Stimulated activated CD4-positive, alpha-beta T cell treated with anti-CD3 and anti-CD28 coated beads, Interleukin-4, amount 100 ng/mL, for 1 hour (primary cell): ENCODE data around the gene KLK14.

ENCODE experiments used
- DNase-seq: peaks from one replicate; pipeline ENCODE4 v3.0.0-alpha.2; 2020

Gene KLK14, protein sequence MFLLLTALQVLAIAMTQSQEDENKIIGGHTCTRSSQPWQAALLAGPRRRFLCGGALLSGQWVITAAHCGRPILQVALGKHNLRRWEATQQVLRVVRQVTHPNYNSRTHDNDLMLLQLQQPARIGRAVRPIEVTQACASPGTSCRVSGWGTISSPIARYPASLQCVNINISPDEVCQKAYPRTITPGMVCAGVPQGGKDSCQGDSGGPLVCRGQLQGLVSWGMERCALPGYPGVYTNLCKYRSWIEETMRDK

DNA sequence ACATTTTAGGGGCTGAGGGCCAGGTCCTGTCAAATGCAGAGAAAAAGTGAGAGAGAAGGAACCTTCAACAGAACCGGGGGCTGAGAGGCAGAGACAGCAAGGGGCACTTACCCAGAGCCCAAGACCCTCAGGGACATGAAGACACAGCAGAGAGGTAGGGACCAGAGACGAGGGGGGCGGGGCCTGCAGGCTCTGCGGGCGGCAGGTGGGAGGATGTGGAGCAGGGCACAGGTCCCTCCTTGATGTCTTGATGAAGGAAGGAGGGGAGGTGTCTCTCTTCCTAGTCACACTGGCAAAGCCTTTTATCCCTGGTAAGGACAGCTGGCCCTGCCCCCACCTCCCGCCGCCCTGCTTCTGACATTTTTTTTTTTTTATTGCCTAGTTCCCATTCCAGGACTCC lies at the start of gene KLK14:
TSS of gene KLK14 (minus strand) at position 277 of the 400 bp plus-strand sequence. CDS start at position 4, 273 bp downstream.
- no peak for DNase-seq

DNA sequence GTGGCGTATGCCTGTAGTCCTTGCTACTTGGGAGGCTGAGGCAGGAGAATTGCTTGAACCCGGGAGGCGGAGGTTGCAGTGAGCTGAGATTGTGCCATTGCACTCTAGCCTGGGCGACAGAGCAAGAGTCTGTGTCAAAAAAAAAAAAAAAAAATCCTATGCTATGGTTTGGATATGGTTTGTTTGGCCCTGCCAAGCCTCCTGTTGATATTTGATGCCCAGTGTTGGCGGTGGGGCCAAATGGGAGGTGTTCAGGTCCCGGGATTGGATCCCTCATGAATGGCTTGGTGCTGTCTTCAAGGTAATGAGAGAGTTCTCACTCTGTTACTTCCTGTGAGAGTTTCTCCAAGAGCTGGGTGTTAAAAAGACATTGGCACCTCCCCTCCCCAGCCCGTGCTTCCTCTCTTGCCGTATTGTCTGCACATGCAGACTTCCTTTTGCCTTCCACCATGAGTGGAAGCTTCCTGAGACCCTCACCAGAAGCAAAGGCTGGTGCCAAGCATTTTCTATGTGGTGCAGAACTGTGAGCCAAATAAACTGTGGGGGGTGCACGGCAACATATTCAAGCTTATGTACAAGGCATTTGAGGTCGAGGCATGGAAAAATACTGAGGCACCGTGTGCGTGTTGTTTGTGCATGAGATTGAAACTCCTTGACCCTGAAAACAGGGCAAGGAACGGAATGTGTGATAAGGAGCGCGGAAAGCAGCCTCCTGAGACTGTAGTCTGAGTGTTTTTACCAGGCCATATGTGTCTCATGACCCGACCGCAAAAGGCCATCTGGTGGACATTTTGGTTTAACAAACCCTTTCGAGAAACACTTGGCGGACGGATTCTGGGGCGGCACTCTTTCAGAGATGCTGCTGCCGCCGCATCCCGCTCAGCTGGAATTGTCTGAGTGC lies 49.3 kb upstream of the KLK14 start:
- DNase-seq = no peak

DNA sequence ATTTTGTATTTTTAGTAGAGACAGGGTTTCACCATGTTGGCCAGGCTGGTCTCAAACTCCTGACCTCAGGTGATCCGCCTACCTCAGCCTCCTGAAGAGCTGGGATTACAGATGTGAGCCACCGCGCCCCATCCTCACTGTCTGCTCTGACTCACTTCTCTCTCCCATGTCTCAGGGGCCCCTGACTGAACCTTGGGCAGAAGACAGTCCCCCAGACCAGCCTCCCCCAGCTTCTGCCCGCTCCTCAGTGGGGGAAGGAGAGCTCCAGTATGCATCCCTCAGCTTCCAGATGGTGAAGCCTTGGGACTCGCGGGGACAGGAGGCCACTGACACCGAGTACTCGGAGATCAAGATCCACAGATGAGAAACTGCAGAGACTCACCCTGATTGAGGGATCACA lies 47.0 kb upstream of the KLK14 start:
- DNase-seq = no peak

DNA sequence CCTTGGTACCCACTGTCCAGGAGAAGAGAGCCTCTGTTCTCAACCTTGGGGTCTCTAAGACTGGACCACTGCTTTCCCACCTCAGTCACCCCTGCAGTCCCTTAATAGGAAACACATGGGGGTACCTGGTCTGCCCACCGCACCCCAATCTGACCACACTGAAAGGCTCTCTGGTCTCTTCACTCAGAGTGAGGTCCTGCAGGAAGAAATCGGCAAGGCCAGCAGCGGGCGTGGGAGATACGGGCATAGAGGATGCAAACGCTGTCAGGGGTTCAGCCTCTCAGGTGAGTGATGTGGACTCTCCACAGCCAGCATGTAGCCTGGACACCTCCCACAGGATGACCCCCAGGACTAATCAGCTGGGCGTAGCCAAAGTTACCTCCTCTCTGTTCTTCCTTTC lies 45.5 kb upstream of the KLK14 start:
- DNase-seq = no peak

DNA sequence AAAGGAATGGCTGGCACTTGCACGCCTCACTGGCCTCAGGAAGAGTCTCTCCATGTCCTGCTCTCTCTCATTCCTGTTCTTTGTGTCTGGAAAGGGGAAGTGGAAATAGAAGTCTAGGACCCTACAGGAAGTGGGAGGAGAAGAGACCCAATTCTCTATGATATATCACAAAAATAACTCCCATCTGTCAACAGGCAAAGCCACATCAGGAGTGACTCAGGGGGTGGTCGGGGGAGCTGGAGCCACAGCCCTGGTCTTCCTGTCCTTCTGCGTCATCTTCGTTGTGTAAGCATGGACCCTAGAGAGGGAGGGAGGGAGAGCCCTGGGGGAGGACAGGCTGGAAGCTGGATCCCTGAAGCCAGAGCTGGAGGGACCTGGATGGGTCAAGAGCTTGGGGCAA lies 45.1 kb upstream of the KLK14 start:
- no peak for DNase-seq

DNA sequence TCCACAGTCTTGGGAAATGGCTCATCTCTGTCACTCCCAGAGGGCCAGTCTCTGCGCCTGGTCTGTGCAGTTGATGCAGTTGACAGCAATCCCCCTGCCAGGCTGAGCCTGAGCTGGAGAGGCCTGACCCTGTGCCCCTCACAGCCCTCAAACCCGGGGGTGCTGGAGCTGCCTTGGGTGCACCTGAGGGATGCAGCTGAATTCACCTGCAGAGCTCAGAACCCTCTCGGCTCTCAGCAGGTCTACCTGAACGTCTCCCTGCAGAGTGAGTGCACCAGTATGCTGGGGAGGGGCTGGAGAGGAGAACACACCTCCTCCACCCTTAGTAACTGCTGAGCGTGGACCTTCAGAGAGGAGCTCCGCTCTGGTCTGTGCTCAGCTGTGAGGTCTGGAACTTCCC lies 44.3 kb upstream of the KLK14 start:
- DNase-seq = no peak

DNA sequence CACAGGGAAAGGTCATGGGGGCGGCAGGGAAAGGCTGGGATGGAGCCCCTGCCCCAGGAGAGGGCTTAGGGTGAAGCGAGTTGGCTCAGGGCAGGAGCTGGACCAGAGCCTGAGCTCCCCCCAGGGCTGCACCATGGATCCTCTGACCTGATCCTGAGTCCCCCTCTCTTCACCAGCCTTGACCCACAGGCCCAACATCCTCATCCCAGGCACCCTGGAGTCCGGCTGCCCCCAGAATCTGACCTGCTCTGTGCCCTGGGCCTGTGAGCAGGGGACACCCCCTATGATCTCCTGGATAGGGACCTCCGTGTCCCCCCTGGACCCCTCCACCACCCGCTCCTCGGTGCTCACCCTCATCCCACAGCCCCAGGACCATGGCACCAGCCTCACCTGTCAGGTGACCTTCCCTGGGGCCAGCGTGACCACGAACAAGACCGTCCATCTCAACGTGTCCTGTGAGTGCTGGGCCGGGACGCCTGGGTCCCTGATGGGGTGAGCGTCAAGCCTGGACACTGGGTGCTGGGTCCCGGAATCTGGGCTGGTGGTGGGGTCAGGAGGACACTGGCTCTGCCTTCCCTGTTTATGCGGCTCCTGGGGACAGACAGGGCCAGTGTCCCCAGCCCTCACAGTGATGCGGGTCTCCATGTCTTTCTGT lies 42.9 kb upstream of the KLK14 start:
- no peak for DNase-seq

DNA sequence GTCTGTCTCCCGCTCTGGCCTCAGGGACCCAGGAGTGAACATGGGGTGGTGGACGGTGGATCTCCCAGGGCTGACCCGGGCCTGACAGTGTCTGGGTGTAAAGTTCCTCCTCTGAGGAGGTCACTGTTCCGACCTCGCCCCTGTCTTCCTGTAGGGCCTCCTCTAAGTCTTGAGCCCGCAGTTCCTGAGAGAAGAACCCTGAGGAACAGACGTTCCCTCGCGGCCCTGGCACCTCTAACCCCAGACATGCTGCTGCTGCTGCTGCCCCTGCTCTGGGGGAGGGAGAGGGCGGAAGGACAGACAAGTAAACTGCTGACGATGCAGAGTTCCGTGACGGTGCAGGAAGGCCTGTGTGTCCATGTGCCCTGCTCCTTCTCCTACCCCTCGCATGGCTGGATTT lies 42.0 kb upstream of the KLK14 start, which contains the start of gene SIGLEC9:
TSS of gene SIGLEC9 (plus strand) at position 178 of the 400 bp plus-strand sequence. CDS start at position 247, 69 bp downstream.
- no peak for DNase-seq

DNA sequence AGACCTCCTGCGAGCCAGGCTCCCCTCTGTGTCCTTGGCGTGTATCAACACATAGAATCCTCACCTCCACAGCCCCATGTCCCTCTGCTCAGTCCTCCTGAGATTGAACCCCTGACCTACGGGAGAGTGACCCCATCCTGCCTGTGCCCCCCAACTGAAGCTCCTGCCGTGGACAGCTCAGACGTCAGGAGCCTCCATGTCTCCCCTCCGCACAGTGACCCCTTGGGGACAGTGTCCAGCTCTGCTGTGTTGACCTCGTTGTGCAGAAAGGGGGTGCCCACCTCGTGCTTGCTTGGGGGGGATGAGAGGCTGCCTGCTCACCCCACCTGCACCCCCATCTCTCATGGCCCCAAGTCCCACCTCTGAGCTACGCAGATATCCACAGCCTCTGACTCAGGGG lies 41.5 kb upstream of the KLK14 start:
- no peak for DNase-seq

DNA sequence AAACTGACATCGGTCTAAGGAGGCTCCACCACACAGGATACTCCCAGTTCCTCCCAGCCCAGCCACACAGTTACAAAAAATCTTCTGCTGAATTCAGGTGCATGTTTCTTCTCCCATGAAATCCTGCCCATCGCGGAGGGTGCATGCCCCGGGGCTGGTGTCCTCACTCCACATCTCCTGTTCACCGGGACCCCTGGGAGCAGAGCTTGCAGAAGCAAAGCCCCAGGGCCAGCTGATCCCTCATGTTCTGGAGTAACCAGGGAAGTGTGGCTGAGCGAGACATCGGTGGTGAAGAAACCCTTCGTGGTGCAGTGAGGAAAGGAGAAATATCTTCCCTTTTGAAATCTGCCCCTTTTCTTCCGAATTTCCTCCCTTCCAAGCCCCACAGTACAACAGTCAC lies 41.1 kb upstream of the KLK14 start:
- DNase-seq = no peak

DNA sequence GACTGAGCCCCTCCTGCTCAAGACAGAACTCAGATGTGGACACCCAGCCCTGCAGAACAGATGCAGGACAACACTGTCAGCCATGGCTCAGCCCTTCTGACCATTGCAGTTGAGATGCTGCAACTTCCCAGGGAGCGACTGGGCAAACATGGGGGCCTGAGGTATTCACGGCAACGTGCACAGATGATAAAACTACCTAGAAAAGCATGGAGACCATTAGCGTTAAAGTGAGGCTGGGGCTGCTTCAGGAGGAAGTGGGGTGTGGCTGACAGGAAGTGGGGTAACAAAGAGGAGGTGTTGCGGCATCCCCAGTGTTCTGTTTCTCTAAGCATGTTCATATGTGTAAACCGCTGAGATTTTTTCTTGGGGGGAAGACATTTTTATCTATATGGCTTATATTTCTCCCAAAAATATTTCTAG lies 40.7 kb upstream of the KLK14 start:
- DNase-seq = no peak

DNA sequence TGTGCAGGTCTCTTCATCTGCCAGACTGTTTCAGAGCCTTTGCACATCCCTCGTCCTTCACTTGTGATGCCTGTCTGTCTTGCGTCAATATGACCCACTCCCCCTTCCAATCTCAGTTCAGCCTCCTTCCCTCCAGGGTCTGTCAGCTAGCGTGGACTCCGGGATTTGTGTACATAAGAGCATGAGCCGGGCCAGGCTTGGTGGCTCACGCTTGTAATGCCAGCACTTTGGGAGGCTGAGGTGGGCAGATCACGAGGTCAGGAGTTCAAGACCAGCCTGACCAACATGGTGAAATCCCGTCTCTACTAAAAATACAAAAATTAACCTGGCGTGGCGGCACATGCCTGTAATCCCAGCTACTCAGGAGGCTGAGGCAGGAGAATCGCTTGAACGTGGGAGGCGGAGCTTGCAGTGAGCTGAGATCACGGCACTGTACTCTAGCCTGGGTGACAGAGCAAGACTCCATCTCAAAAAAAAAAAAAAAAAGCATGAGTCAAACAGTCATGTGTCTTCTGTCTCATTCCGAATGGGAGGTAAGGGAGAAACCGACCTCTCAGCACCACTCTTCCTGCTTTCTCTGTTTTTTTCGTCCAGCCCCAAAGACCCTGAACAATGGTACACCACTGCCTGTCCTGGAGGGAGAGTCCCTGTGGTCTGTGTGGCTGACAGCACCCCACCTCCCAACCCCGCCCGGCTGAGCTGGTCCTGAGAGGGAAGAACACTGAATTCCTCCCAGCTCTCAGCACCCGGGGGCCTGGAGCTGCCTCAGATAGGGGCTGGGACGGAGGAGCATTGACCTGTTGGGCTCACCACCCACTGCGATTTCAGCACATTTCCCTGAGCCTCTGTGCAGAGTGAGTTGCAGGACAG lies 39.7 kb upstream of the KLK14 start:
- no peak for DNase-seq

DNA sequence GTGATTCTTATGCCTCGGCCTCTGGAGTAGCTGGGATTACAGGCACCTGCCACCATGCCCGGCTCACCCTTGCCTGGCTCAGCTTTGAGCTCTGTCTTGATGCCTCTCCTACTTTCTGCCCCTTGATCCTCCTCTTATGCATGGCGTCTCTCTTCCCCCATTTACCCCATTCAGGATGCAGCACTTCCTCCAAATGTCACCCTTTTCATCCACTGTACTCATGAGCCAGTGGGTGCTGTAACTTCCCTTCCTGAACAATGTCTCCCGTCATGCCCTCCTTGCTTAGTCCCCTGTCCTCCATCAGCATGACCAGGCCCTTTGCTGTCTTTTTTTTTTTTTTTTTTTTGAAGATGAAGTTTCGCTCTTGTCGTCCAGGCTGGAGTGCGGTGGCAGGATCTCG lies 38.6 kb upstream of the KLK14 start:
- no peak for DNase-seq

DNA sequence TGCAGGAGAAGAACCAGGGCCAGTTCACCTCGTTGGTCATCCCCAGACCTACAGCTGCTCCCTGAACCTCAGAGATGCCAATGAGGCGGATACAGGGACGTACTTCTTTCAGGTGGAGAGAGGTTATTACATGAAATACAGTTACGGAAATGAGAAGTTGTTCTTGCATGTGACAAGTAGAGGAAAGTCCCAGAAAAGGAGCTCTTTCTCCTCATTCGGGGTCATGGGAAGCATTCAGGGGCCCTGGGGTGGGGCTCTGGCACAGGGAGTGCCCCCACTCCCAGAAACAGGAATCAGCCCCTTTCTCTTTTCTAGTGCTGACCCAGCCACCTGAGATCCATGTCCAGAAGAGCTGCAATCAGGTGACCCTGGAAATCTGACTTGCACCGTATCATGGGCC lies 37.5 kb upstream of the KLK14 start:
- no peak for DNase-seq

DNA sequence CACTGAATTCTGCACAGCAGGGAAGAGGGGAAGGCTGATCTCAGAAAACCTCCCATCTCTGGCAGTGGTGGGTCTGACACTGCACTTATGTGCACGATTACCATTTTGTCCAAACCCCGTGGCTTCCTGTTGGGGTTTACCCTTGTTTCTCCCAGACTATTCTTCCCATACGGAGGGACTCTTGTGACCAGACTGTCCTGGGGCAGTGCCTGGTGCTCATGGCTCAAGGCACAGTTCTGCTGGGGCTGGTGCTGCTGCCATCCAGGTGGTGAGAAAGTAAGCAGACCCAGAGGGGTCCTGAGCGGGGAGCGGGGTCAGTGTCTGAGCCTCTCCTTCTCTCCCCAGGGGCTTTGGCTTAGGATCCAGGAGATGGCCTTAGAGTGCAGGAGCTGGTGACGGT lies 36.9 kb upstream of the KLK14 start:
- DNase-seq = no peak

DNA sequence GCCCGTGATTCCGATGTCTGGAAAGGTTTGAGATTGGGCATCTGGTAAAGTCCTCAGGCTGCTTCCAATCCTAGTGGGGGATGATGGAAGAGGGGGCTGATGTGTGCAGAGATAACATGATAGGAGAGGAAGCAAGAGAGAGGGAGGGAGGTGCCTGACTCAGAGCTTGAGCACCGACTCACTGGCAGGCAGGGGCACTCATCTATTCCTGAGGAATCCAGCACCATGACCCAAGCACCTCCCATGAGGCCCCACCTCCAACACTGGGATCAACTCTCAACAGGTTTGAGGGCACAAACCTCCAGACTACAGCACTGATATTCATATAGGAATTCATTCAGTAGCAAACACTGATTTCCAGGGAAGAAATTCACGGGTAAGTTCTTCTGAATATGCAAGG lies 36.4 kb upstream of the KLK14 start:
- DNase-seq = no peak

DNA sequence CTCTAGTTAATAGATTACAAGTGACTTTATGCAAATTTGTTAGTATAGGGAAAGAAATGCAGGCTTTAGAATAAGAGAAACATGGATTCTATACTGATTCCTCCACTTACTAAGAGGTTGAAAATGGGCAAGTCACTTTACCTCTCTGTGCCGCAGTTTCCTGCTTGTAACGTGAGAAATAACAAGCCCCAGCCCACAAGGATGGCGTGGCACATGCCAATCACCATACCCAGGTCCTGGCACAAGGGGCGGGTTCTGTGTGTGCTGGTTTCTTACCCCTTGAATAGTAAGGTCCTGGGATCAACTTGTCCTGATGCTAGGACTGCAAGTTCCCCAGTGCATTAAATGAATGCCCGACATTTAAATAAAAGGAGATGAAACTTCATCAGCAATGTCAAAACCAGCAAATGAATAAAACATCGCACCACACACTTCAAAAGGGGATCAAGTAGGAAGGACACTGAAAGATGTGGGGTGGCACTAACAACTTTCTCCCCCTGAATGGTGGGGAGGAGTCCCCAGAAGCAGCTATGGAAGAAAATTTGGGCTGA lies 34.1 kb upstream of the KLK14 start:
- DNase-seq = no peak

DNA sequence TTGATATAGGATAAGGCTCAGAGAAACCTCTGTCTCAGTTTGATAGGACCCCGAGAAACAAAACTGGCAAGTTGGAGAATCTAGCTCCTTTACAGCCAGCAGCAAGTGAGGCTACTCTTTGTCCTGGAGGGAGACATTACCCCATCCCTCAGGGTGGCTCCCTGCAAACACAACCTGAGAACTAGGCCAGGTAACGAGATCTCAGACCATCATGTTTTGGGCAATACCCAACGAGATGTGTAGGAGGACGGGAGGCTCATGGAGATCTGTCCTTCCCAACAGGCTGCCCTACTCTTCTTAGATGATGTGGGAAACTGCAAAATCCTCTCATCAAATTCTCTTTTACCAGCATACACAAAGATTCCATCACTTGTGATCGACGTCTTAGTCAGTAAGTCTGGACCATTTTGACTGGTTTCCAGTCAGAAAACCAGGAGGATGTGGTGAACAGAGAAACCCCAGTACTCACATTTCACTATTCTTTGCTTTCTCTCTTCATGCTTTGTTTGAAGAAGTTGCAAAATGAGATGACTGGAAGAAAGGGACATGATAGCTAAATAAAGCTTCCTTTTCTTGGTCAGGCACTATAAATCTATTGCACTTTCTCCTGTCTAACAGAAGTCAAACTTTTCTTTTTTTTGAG lies 31.5 kb upstream of the KLK14 start:
- DNase-seq = no peak

DNA sequence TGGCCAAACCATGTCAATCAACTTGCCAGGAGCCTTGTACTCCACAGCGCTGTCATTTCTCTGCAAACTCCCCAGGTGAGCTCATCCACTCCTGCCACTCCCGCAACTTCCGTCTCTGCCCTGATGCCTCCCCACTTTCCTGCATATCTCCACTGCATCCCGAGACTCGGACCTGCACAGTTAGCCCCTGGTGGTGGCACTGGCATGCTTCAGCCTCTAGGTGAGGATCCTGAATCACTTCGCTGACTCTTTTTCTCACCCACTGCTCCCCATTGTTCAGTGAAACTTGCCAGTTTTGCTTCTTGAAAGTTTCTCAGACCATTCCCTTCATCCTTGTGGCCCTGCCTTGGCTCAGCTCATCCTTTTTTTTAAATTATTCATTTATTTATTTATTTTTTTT lies 28.9 kb upstream of the KLK14 start:
- no peak for DNase-seq

DNA sequence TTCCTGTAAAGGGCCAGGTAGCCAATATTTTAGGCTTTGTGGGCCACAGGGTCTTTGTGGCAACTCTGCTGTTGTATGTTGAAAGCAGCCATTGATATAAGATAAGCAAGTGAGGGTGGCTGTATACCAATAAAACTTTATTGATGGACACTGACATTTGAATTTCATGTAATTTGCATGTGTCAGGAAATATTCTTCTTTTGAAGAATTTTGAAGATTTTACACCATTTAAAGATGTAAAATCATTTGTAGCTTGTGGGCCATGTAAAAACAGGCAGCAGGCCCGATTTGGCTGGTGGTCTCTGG lies 27.9 kb upstream of the KLK14 start:
- no peak for DNase-seq

DNA sequence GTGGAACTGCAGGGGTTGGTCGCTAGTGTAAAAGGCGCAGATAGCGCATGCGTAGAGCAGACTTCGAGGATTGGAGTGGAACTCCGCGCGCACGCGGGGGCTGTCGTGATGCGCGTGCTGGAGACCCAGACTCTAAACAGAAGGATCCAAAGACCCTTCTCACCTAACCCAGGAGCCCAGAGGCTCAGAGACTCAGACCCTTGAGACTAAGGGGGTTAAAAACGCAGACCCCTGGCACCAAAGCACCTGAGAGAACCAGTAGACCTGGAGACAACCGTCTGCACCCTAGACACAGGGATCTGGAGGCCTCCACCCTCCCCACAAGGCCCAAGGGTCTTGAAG lies 26.1 kb upstream of the KLK14 start:
- DNase-seq = no peak

DNA sequence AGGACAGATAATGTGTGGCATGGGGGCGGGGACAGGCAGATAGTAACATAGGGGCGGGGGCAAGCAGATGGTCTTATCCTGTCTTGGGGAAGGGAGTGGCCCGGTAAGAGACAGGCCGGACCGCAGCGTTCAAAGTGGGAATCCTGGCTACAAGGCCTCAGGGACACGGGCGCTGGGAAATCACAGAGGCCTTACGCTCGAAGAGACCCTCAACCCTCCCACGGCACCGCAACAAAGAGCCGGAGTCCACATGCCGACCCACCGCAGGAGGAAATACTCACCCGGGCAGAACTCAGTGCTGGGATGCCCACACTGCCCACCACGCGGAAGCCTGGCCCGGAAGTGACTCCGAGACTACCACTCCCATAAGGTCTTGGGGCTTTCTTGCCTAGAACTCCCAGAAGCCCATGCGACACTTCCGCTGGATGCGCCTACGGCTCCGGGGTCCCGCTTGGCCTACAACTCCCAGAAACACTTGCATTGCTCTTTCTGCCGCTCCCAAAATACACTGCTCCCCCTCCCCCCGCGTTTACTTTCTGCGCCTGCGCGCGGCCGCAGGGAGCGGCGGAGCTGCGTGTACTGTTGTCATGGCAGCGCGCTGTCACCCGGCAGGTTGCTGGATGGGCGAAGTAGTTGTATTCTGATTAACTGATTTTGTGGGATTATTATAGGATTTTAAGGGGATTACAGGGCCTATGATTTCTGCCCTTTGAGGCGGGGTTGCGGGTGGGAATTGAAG lies 25.5 kb upstream of the KLK14 start, which contains the start of gene CTU1:
TSS of gene CTU1 (minus strand) at position 344 of the 739 bp plus-strand sequence. CDS start 3,840 bp downstream, outside the sequence.
- DNase-seq = peak; percentile 96
